ENCODE measurements around the gene SPATA13.

- TF ChIP-seq CTCF (IDR thresholded peaks at IDR 0.05): no peak
- no peak for TF ChIP-seq POLR2AphosphoS5 (IDR thresholded peaks at IDR 0.05)
These were observed 36.8 kb upstream of the SPATA13 start for GRCh38 chr13:24123761-24124160.
